ENCODE results near the gene BEND3. TPM values are rescaled to one million over a fixed set of nuclear protein-coding genes. Genes with fewer than 3 reads are reported as not detected.
"Not testable (repeated sequence)": the region's sequence is repeated elsewhere in the genome, so short reads cannot be mapped to it uniquely, and the experiment has no call there.

BEND3 gene
- total RNA-seq, 1 donor from 2014 or later, result 1.5 TPM

DNA sequence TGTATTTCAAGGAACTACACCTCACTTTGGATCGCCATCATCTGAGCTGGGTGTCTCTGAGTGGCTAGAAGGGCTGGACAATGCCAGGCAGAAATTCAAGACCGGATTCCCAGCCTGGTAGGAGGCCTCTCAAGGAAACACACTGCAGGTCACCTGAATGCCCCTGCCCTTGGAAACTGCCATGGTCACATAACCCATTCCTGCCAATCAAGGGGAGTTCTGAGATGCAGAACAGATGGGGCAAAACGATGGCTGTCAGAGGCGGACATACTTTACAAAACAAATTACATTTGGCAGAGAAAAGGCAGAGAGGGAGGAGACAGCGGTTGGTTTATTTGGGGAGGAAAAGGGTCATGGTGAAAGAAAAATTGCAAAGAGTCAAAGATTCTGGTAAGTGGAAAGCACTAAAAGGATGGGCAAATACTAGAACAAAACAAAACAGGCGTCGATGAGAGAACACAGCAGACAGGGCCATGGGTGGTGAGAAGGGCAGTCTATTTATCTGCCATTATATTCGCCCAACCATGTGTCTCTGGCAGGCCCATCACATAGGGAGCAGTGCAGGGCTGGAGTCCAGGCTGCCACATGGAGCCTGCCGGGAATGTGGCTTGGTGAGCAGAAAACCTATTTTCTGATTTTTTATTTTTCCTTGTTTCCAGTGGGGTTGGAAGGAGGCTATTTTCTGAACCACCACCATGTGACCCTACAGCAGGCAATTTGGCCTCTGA lies 13.5 kb downstream of the BEND3 start:
- intact Hi-C loops (cut with DNase I), result no loop called here
- ATAC-seq (ENCODE audit: poor library complexity) (no peak), DNase-seq (no peak)

DNA sequence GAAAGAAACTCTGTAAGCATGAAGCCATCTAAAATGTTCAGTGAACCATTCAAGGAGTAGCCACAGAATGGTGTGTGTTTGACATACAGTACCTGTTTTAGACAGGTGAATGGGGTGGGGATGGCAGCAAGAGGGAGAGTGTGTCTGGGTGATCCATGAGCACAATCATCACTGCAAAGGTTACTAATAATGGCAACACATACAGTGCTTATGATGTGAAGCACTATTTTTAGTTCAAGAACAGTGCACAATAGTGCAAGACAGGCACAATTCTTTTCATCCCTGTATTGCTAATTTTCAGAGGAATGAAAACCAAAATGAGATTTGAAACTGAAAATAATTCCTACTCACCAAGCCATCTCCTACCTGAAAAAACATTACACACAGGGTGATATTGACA lies 14.1 kb downstream of the BEND3 start:
- DNase-seq (no peak), ATAC-seq (ENCODE audit: poor library complexity) (peak; percentile 78)
- intact Hi-C loops (cut with DNase I), result no loop called here

GRCh38 chr6:107098436-107099307 lies 16.6 kb downstream of the BEND3 start:
- no peak for ATAC-seq (ENCODE audit: poor library complexity)
- intact Hi-C loops (cut with DNase I), result no loop called here
- DNase-seq, result no peak

DNA sequence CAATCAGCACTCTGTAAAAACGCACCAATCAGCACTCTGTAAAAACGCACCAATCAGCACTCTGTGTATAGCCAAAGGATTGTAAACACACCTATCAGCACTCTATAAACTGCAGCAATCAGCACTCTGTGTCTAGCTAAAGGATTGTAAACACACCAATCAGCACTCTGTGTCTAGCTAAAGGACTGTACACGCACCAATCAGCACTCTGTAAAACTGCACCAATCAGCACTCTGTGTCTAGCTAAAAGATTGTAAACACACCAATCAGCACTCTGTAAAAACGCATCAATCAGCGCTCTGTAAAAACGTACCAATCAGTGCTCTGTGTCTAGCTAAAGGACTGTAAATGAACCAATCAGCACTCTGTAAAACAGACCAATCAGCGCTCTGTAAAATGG lies 30.9 kb downstream of the BEND3 start:
- ATAC-seq (ENCODE audit: poor library complexity); intact Hi-C loops (cut with DNase I): not testable (repeated sequence)

GRCh38 chr6:107083921-107084320 lies 31.4 kb downstream of the BEND3 start:
- intact Hi-C loops (cut with DNase I), result no loop called here
- no peak for DNase-seq
- ATAC-seq (ENCODE audit: poor library complexity), result no peak

More for the DNA sequence above, 30.9 kb downstream of the BEND3 start:
- not testable (repeated sequence) for DNase-seq

- intact Hi-C loops (cut with DNase I), result no loop called here
- DNase-seq (no peak), ATAC-seq (ENCODE audit: poor library complexity) (no peak)
These were observed 32.1 kb downstream of the BEND3 start for GRCh38 chr6:107083047-107083768.

DNA sequence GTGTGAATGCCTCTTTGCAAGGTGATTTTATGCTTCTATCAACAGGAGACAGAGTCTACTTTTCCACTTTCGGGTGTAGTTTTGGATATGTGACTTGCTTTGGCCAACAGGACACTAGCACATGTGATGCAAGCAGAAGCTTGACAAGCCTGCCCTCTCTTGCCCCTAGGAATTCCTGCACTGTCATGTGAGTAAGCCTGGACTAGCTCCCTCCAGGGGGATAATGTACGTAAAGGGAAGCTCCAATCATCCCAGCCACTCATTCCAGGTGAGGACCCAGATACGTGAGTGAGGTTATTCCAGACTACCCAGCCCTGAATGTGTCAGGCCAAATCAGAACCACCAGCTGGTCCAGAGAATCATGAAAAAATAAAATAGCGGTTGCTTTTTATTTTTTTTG lies 33.3 kb downstream of the BEND3 start:
- DNase-seq, result no peak
- intact Hi-C loops (cut with DNase I), result no loop called here
- ATAC-seq (ENCODE audit: poor library complexity), result peak; percentile 74

GRCh38 chr6:107080036-107080435 lies 35.3 kb downstream of the BEND3 start:
- DNase-seq, result no peak
- intact Hi-C loops (cut with DNase I), result no loop called here
- no peak for ATAC-seq (ENCODE audit: poor library complexity)

DNA sequence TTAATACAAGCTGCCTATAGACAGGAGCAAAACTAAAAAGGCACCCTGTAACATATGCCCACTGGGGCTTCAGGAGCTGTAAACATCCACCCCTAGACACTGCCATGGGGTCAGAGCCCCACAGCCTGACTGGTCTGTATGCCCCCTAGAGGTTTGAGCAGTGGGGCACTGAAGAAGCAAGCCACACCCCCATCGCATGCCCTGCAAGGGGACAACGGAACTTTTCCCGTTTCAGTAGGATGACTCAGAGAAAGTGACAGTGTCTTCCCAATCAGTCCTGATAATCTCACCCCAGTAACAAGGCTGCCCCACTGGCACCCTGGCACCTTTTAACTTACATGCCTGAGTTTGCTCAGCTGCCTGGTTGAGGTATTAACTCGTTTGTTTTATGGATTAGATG lies 35.9 kb downstream of the BEND3 start:
- no peak for DNase-seq
- intact Hi-C loops (cut with DNase I), result no loop called here
- ATAC-seq (ENCODE audit: poor library complexity), result no peak

- intact Hi-C loops (cut with DNase I), result no loop called here
- DNase-seq, result no peak
These were observed 37.6 kb downstream of the BEND3 start for GRCh38 chr6:107077710-107078109.

GRCh38 chr6:107075951-107076381 lies 39.3 kb downstream of the BEND3 start:
- DNase-seq (no peak), ATAC-seq (ENCODE audit: poor library complexity) (no peak)
- intact Hi-C loops (cut with DNase I), result no loop called here

More at GRCh38 chr6:107077710-107078109, 37.6 kb downstream of the BEND3 start:
- ATAC-seq (ENCODE audit: poor library complexity), result no peak

DNA sequence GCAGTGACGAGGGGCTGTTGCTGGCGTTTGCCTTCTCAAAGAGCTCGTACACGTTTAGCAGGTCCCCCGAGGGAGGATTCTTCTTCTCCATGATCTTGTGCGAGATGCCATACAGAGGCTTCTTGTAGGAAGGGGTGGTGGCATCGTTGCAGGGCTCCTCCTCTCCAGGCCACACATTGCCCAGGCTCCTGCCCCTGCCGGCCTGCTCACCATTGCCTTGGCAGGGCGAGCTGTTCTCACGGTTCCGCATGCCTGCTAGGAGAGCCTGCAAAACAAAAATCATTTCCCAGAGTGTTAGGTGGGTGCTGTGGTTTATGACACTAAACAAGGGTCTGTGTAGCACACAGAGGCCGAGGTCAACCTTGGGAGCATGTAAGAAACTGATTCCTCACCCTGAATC lies 44.6 kb downstream of the BEND3 start:
- no peak for DNase-seq
- no peak for ATAC-seq (ENCODE audit: poor library complexity)
- intact Hi-C loops (cut with DNase I), result no loop called here

- ATAC-seq (ENCODE audit: poor library complexity), result no peak
- no peak for DNase-seq
- intact Hi-C loops (cut with DNase I), result no loop called here
These were observed 45.4 kb downstream of the BEND3 start for GRCh38 chr6:107069631-107070548.

DNA sequence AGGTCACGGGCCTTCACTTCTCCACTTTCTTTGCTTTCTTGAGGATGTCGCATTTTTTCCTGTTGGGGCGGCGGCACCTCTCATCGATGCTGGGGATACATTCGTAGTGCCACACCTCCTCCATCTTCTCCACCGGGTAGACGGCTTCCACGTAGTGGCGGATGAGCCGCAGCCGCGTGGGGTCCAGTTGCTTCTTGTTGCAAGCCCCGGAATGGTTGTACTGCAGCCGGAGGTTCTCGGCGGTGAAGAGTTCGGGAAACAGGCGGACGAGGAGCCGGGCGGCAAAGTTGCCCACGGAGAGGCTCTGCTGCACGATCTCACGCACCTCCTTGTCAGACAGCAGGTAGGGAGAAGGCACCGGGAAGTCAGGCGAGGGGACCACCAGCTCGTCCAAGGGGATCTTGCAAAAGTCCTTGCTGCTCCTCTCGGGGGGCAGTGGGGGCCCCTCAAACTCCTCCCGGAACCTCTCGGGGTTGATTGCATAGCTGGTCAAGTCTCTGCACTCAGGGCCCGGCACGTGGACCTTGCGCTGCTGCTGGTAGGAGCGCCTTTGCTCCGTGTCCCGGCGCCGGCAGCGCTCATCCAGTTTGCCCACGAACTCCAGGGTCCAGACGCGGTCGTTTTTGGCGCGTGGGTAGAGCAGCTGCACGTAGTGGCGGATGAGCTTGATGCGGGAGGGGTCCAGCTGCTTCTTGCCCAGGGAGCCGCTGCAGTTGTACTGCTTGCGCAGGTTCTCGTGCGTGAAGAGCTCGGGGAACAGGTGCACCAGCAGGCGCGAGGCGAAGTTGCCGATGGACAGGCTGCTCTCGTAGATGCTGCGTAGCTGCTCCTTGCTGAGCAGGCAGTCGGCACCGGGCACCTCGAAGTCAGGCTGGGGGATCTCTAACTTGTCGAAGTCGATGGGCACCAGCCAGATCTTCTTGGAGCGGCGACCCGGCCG lies 46.4 kb downstream of the BEND3 start:
- intact Hi-C loops (cut with DNase I), result no loop called here
- no peak for ATAC-seq (ENCODE audit: poor library complexity)
- no peak for DNase-seq

DNA sequence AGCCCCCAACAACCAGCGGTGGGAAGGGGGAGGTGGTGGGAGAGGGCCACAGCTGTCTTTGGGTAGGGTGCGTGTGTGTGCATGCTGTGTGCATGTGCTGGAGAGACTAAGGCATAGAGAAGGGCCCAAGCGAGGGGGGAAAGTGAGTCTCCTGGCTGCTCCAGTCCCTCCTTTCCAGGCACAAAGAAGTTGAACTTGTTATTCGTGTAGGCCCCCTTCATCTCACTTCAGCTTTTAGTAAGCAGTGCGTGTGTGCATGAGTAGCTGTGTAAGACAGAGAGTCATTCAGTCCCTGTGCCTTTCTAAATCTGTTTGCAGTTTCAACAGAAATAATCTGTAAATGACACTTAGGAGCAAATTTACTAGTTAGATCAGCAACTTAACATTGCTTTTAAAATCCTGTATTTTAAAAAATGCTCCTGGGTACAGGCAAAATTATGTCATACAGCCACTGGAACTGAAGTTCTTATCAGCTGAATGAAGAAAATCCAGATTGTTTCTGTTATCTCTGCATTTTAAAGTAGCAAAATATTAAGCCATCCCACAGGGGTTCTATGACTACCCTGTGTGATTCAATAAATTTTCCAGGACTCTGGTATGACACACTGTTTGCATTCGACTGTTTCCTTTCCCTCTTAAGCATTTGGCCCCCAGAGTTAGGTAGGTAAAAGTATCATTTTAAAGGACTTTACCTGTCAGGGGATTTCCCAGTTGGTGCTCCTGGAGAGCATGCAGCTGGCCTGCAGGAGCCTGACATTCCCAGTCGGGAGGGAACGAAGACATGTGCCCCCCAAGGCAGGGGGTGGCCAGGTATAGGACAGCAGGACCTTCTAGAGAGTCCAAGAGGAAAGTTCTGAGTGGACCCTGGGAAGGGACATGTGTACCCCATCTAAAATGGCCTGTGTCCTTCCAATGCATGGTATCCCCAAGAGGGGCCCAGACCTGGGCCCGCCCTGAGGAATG lies 48.3 kb downstream of the BEND3 start:
- DNase-seq (no peak), ATAC-seq (ENCODE audit: poor library complexity) (no peak)
- intact Hi-C loops (cut with DNase I), result no loop called here

- DNase-seq (no peak), ATAC-seq (ENCODE audit: poor library complexity) (peak; percentile 41)
- intact Hi-C loops (cut with DNase I), result no loop called here
These were observed 50.7 kb downstream of the BEND3 start for GRCh38 chr6:107064579-107065065.

Data from Right ventricle myocardium superior (tissue), 1 donor.